Activated naive CD8-positive, alpha-beta T cell treated with anti-CD3 and anti-CD28 coated beads, Interleukin-2, amount 50 U/mL, for 16 hours (primary cell): Measurements from ENCODE around the gene FKBP14.

Experiments
- DNase-seq: peaks from one replicate; pipeline ENCODE4 v3.0.0-alpha.2; 2020; ENCODE audit warnings: low read depth, low spot score

The FKBP14 gene

DNA sequence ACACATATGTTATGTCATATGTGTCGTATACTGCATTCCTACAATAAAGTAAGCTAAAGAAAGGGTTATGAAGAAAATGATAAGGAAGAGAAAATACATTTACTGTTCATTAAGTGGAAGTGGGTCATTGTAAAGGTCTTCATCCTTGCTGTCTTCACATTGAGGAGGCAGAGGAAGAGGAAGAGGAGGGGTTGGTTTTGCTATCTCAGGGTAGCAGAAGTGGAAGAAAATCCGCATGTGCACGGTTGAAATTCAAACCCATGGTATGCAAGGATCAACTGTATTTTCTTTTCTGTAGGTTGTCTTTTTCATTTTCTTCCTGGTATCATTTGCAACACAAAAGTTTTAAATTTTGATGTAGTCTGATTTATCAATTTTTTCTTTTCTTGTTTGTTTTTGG lies 8.0 kb upstream of the FKBP14 start:
- no peak for DNase-seq

DNA sequence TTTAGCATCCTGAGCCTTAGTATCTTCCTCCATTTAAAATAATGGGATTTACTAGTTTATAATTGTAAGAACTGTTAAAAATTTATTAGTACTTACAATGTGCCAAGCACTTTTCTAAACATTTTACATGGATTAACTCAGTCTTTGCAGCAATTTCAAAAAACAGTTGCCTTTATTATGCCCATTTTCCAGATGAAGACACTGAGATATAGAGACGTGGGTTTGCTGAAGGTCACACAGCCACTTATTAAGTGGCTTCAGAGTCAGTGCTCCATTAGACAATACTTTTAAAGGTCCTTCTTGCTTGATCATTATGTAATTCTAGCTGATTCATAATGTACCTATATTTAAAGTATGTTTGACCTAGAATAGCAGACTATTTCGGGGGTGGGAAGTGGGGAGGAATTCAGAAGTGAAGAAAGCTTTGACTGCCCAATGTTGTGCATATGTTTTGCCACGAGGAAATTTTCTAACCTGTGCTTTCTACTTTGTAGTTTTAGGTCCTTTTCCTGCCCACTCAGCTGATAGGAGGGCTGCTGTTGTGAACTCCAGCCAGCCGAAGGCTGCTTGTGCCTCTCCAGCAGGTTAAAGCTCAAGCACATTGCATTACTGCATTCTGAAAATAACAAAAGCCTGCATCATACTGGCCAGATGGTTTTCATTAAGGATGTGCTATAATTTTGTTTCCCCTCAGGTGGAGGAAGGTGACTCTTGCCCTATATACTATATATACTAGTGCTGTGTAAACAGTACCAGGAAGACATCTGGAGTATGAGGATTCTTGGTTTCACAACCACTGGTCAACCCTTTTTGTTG lies 6.0 kb upstream of the FKBP14 start:
- no peak for DNase-seq

DNA sequence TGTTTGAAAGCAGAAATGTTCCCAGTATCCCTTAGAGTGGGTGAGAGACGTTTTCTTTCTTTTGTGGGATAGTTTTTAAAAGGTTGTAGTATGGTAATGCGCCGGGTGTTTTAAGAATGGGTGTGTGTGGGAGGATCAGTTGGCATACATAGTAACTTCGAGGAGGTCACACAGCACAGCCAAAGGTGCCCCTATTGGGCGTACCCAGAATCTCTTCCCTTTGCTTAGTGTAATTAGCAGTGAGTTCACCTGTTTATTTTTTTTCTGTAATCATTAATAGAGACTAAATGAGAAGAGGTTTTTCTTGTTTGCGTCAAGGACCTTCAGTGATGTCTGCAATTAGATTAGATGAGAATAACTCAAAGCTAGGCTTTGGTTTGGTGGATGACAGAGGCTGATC lies 3.2 kb upstream of the FKBP14 start:
- DNase-seq: no peak

DNA sequence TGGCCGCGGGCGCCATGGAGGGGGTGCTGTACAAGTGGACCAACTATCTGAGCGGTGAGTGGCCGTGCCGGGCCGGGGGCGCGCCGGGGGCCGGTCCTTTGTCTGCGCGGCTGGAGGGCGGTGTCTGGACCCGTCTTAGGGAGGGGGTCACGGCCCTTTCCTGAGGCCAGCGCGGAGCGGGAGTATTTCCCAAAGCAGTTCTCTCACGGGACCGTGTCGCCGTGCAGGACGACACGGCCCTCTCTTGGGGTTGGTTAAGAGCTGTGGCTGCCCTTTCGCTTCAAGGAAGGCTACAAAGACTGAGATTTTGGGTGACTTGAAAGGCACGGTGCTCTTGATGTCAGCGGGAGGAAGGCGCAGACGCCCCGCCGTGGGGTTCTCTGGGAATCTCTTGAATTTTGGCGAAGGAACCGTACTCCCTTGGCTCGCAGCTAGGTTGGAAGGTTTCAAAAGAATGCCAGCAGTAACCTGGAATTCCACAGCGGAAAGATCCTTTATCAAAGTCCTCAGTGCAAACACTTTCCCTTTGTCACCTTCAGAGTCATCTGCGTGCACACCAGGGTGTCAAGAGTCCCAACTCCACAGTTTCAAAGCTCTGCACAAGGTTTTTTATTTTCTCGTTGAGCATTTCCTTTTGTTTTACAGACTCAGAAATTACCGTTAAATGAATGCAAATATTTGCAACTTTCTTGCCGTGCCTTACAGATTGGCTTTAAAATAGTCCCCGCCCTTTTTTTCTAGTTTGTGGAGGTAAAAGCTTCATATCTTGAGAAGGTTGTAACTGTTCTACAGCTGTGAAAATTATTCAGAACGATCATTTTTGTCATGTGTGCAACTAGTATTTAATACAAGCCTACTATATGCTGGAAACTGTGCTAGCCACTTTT lies 2.5 kb upstream of the FKBP14 start:
- DNase-seq: no peak

DNA sequence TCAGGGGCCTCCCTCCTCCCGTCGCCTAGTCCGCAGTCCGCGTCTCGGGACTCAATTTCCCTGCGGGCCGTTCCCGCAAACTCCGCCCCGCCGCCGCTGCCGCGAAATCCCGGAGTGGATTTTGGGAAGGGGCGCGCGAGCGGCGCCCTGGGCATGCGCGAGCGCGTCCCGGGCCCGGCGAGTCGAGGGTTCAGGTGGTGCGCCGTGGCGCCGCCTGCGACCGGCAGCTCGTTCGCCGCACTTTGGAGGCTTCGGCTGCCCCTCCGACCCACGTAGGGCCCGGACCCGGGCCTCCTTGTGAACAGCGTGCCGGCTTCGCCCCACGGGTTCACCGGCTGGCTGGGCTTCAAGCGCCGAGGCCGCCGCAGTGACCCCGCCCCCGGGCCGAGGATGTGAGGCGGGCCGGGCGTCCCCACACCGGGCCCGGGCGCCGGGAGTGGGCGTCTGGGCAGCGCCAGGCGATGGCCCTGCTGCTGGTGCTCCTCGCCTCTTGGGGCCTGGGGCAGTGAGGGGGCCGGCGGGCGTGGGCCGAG lies 1.8 kb upstream of the FKBP14 start, which contains the start of gene PLEKHA8:
PLEKHA8 (plus strand) TSS at position 197 of the 533 bp plus-strand sequence. CDS start 351 bp downstream, outside the sequence.
- DNase-seq: peak; percentile 68

DNA sequence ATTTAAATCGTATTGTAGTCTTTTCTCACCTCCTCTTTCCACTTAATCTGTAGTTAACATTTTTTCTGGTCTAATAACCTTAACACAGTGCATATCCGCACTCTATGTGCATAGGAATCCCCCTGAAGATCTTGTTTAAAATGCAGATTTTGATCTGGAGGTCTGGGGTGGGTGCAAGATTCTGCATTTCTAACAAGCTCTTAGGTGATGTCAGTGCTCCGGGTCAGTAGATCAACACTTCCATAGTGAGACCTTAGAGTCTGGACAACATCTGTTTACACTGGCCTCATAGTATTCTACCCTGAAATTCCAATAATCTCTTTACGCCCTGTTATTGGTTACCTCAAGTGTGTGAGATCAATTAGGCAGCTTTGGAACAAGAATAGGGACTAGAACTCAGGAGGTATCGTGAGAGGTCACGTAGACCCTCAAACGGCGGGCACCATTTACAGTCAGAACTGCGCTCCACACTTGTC lies 1.3 kb upstream of the FKBP14 start:
- no peak for DNase-seq

DNA sequence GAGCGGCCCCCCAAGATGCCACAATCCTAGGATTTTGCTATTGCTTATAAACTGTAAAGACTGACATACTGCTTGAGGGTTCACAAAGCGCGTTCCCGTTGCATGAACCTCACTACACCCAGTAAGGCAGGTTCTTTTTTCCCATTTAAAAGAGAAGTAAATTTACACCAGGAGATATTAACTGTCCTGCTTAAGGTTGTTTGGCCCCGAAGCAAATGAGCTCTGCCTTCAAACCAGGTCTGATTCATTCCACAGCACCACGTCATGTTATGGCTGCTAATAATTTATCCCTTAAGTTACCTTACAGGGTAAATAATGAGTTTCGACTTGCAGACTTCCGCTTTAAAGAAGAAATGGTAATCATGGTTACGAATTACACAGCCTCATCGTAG lies 559 bp upstream of the FKBP14 start:
- no peak for DNase-seq

DNA sequence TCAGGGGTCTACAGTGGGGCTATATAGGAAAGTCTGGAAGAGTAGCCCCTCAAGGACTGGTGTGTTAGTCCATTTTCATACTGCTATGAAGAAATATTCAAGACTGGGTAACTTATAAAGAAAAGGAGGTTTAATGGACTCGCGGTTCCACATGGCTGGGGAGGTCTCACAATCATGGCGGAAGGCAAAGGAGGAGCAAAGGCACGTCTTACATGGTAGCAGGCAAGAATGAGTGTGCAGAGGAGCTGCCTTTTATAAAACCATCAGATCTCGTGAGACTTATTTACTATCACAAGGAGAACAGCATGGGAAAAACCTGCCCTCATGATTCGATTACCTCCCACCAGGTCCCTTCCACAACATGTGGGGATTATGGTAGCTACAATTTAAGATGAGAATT lies 3.0 kb downstream of the FKBP14 start:
- DNase-seq: no peak

DNA sequence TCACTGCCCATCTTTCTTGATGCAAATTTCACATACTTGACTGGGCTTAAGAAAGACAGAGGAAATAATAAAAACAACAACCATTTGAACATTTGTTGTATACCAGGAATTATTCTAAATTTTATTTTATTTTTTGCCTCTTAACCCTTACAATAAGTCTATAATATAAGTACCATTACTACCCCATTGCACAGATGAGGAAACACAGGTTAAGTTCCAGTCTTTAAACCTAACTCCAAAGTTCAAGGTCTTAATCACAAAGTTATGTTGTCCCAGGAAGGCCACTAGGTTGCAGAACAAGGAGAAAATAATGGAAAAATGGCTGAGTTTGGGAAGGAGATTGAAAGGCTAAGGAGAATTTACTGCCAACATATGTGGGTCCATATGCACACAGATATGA lies 3.5 kb downstream of the FKBP14 start:
- no peak for DNase-seq

DNA sequence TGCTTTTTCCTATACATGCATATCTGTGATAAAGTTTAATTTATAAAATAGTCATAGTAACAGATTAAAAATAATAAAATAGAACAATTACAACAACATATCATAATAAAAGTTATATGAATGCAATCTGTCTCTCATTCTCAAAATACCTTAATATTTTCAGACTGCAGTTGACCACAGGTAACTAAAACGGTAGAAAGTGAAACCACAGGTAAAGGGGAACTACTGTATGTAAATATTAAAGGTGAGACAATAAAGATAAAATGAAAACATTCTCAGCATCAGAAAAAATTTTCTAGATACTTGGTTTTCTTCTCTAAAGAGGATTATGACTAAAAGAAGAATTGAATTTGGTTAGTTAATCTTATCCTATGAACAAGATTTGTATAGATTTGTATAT lies 6.0 kb downstream of the FKBP14 start:
- DNase-seq: no peak

DNA sequence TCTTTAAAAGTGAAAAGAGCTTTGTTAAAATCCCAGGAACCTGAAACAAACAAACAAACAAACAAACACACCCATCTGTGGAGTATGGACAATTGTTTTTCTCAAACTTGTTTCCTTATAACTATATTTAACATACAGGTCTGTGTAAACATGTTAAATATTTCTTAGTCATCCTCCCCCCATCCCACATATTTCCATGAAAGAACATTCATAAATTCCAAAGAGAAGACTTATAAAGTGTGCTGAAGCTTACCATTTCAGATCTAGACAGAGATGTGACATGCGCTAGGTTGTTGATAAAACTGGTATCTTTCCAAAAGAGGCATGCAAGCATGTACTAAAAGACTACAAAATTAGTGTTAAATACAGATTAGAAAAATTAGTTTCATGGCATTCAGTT lies 6.5 kb downstream of the FKBP14 start:
- no peak for DNase-seq

DNA sequence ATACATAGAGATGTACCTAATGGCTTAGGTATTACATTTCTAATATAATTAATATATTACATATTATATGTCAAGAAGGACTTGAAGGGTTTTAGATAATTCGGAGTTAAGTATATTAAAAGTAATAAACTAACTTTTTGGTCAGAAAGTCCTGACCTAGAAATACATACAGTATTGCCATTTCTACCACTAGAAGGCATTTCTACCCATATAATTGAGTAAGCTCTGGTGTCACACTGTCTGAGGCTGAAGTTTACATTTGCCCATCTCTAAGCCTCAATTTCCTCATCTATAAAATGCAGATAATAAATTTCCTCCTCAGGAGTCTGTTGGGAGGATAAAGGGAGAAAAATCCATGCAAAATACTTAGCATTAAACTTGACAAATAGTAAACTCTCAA lies 7.1 kb downstream of the FKBP14 start:
- no peak for DNase-seq

DNA sequence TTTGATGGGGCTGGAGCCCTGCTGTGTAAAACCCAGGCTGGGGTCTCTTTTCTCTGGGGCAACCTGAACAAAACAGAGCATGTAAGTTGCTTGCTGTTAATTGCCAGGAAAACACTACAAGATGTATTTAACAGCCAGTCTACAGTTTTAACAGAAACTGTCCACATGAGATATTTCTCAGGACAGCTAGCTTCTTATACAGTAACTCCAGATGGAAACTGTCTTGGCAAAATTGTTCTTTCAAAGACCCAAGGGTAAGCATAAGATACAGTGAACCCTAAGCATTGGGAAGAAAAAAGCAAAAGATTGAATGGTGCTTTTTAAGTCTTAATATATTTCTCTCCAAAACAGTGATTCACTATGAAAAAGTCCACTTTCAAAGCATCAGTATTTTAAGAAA lies 8.1 kb downstream of the FKBP14 start:
- DNase-seq: no peak

DNA sequence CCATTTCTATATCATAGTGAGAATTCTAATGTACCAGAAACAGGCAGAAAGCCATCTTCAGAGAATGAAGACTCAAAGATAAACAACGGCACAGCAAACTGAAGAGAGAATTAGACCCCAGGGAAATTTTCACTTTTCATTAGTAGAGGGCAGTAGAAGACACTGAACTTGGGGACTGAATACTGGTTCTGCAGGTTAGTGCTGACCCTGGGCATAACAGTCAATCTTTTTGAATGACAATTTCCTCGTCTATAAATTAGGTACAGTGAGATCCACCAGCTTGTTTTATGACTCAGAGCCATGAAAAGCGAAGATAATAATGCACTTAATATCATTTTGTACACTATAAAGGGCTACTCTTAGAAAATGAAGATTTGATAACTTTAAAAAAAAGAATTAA lies 13.7 kb downstream of the FKBP14 start:
- no peak for DNase-seq

DNA sequence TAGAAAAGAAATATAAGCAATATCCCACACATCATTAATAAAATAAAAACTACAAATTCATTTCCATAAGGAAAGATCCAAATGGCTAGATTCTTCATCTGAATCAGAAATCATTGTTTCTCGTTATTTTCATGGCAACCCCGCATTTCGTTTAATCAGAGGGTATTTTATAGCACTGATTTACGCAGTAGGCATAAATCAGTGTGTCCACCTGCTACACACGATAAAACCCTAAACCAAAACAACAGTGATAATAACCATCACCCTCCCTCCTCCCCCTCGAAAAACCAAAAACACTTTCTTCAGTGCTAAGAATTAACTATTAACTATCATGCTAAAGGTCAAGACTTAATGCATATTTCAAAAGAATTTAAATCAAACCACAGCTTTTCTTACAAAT lies 16.5 kb downstream of the FKBP14 start:
- no peak for DNase-seq

DNA sequence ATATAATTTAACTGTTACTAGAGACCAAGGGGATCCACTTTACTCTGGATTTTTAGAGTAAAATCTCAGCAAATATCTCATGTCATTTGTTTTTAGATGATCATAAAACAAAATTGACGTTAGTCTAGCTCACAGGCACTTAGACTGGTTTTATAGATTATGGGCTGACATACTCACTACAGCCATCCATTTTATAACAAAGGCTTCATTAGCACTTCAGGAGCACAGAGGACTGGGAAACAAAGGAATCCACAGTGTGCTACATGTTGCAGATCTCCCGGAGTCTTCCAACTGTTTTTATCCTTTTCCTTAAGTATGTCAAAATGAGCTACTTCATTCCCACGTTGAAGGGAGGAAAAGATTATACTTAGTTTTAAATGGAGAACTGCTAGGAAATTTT lies 21.0 kb downstream of the FKBP14 start:
- DNase-seq: no peak

DNA sequence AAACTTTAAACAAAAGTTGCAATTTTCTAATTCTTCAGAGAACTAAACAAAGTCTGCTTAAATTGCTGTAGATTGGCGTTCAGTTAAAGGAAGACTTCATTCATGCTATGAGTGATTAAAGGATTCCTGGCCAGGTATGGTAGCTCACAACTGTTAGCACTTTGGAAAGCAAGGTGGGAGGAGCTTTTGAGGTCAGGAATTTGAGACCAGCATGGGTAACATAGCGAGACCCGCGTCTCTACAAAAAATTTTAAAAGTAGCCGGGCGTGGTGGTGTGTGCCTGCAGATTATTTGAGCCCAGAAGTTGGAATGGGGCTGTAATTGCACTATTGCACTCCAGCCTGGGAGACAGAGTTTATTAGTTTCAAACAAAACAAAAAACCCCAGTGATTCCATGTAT lies 23.4 kb downstream of the FKBP14 start:
- no peak for DNase-seq

DNA sequence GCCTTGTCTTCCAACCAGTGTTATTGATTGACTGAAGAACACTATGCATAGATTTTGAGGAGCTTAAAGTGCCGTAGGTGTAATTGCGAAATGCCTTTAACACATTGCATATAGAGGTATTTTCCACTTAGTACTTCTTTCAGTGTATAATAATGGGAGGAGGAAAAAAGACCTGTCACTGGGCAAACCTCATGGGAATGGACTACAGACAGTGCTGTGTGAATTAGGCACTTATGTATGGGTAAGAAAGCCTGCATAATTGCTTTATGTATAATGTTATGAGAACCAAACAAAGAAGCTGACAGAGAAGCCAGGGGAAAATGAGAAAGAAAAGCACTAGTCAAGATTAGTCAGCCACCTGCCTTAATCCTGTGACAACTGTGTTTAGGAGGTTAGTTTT lies 24.5 kb downstream of the FKBP14 start:
- no peak for DNase-seq

DNA sequence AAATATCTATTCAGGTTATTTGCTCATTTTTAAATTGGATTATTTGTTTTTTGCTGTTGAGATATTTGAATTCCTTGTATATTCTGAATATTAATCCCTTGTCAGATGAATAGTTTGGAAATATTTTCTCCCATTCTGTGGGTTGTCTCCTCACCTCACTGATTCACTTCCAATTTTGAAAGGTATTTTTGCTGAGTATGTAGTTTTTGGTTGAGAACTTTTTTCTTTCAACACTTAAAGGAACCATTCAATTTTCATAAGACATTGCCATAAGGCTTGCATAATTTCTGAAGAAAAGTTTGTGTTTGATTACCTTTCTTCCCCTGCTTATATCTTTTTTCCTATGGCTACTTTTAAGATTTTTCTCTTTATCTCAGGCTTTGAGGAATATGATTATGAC lies 28.0 kb downstream of the FKBP14 start:
- no peak for DNase-seq

DNA sequence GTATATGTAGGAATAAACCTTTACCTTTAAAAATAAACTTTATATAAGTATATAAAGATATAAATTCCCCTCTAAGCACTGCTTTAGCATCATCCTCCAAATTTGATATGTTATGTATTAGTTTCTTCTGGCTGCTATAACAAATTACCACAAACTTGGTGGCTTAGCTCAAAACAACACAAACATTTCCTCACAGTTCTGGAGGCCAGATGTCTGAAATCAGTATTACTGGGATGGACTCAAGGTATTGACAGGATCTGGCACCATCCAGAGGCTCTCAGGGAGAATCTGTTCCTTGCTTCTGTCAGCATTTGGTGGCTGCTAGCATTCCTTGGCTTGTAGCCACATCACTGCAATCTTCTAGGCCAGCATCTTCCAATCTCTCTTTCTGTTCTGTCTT lies 30.2 kb downstream of the FKBP14 start:
- no peak for DNase-seq

DNA sequence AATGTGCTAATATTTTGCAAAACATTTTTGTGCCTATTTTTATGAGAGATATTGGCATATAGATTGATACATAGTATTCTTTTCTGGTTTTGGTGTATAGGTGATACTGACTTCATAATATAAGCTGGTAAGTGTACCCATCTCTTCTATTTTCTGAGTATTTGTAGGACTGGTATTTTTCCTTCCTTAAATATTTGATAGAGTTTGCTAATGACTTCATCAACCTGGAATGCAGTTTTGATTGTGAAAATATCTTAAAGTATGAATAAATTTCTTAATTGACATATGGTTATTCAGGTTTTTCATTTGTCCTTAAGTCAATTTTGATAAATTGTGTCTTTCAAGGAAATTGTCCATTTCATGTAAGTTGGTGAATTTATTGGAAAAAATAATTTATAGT lies 30.9 kb downstream of the FKBP14 start:
- DNase-seq: no peak

DNA sequence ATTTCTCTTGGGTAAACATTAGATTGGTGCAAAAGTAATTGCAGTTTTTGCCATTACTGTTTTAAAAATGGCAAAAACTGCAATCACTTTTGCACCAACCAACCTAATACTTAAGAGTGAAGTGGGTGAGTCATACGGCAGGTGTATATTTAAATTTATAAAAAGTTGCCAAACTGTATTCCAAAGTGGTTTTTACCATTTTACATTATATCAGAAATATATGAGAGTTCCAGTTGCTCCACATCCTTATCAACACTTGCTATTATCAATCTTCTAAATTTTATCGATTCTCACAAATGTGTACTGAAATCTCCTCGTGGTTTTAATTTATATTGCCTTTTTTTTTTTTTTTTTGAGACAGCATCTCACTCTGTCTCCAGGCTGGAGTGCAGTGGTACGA lies 33.4 kb downstream of the FKBP14 start:
- DNase-seq: no peak

DNA sequence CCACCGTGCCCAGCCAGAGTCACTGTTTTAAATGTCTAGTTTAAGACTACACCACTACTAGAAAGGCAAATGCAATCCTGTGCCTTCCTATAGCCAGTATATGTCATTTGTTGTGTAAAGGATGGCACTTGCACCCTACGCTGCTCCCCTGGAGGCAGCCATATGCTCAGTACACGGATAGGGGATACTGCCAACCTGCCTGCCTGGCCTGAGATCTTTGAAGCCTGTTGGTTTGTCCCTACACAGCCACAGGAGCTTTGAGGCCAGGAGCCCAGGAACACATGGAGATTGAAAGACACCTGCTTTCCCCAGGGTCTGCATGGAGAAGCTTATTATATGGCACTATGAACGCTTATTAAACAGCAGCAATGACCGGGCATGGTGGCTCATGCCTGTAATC lies 34.6 kb downstream of the FKBP14 start:
- no peak for DNase-seq
